Smooth muscle cell of the brain vasculature (primary cell): ENCODE data around the gene LCN9.

Experiments
- DNase-seq: peaks from one replicate; pipeline ENCODE4 v3.0.0-alpha.2; 2012; ENCODE audit warnings: low read depth, low spot score

Gene LCN9

DNA sequence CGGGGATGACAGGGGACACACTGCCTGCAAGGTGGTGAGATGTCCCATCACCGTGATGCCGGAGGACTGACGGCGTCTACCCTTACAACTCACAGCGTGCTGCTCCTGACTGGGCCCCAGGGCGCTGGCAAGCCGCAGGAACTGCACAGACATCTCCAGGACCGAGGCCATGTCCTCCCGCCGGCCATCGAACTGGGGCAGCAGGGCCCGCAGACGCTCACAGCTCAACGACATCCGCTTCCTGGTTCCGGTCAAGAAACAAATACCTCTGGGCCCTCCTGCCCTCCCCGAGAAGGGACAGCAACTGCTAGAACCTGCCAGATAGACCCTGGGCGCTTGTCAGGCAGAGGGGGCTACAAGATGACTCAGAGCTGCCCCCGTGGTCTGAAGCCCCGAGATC lies 35.1 kb downstream of the LCN9 start:
- no peak for DNase-seq

DNA sequence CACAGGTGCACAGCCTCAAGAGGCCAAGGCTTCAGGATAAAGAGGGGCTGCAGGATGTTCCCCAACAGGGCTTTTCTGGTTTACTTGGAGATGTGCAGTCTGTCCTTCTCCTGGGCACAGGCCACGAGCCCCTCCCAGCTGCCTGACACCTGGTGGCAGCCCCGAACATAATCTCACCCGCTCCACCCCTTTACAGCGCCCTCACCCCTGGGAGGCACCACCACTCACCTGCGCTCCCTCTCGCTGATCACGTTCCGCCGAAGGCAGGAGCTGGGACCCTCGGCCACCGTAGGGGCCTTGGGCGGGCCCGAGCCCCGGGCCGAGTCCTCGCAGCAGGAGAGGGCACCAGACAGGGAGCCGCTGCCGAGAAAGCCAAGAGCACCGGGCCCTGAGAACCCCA lies 35.7 kb downstream of the LCN9 start:
- DNase-seq, result no peak

DNA sequence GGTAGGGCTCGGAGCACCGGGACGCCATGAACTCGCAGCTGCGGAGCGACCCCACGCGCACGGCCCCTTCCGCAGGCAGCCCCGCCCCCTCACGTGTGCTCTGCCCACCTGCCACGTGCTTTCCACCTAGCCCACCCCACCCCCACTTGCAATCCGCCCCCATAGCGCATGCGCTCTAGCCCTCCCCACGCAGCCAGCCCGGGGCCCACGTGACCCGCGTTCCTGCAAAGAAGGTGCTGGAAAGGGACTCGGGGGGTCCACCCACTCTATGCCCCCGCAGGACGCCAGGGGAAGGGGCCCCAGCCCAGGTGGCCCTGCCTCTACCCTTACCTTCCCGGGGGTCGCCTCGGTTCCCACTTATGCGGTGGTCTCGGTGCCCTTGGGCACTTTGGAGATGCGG lies 36.3 kb downstream of the LCN9 start, which contains the start of gene SOHLH1:
SOHLH1 (minus strand) TSS at position 42 of the 400 bp plus-strand sequence; CDS start at position 28, 14 bp downstream.
- DNase-seq, result no peak

DNA sequence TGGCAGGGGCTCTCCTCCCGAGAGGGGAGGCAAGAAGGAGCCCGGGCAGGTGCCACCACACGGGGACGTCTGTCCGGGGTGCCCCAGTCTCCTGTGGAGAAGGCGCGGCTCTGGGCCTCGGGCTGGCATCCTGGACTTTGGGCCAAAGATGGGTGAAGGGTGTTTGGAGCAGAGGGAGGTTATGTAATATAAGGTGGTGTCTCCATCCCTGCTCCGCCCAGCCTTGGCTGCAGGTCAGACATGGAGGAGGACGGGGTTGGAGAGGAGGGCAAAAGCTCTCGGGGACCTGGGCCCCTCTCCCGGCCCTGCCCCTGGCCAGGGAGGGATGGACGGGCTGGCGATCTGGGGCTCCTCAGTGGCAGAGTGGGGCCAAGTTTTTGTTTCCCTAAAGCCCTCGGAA lies 37.4 kb downstream of the LCN9 start:
- DNase-seq, result no peak

DNA sequence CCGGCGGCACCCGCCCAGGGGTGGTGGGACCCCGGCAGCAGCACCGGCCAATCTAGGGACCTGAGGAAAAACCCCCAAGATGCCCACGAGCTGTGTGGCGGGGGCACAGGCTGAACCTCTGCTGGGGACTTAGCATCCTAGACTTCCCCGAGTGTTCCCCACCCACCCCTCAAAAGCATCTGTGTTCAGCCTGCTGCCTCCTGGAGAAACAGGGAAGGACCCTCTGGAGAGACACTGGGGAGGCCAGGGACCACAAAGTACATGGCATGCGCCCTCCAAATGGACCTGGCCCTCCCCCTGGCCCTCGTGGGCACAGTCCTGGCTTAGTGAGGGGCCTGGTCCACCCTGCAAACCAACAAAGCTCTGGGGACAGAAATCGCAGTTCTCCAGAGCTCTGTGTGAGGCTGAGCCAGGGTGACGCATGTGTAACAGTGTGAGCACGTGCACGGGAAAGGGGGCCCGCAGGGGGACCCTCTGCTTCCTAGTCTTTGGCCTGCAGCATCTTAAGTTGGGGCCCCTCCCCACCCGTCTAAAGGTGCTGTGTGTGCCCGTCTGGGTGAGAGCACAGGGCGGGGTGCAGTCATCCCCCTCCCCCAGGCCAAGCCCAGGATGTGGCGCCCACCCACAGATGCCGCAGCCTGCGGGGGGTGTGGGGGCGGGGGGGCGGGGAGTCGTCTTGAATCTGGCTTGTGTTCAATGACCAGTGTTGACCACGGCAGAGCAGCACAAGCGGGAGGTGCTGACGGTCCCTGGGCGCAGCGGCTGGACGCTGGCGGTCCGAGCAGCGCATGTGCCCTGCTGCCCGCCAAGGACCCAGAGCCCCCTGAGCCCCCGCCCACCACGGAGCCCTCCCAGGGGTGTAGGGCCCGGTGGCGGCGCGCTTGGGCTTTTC lies 38.2 kb downstream of the LCN9 start:
- no peak for DNase-seq

DNA sequence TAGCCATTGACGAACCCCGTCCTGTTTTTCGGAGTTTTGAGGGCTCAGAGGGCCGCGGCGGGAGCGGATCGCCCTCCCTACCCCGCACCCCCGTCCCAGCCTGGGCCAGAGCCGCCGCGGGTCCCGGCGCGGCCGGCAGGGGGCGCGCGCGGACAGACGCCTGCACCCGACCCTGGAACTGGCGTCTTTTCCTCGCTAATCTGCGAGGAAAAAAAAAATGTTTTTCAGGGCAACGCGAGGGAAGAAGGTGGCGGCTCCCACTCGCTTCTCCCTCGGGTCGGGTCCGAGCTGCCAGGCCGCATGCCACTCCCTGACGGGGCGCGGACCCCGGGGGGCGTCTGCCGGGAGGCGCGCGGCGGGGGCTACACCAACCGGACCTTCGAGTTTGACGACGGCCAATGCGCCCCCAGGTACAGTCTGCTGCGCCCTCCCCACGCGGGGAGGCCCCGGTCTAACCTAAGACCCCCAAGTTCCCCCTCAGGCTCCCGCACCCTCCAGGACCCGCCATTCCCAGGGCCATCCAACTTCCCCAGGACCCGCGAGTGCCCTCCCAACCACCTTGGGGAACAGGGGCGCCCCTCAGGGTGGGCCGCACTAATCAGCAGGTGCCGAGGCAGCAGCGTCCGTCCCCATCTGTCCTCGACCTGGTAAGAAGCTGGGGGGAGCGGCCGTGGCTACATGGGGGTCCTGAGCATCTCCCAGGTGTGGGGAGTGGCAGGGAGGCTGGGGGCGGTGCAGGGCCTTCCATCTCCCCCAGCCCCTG lies 39.0 kb downstream of the LCN9 start, which contains the start of gene KCNT1:
KCNT1 (plus strand) TSS at position 227 of the 763 bp plus-strand sequence; CDS start at position 301, 74 bp downstream.
- no peak for DNase-seq

DNA sequence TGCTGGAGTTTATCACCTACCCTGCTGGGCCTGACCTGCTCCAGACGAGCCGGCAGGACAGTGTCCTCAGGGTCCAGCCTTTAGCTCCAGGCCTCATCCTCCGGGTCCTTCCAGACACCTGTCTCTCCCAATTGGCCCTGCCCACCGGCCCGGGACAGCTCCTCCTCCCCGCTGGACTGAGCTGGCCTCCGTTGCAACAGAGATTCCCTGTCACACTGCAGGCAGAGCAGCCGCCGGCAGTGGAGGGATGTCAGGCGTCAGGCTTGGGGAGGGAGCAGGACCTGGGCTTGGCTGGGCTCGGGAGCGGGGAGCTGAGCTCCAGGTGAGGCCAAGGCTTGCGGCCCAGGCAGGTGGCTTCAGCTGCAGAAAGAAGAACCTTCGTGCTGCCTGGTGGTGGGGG lies 40.6 kb downstream of the LCN9 start:
- no peak for DNase-seq

DNA sequence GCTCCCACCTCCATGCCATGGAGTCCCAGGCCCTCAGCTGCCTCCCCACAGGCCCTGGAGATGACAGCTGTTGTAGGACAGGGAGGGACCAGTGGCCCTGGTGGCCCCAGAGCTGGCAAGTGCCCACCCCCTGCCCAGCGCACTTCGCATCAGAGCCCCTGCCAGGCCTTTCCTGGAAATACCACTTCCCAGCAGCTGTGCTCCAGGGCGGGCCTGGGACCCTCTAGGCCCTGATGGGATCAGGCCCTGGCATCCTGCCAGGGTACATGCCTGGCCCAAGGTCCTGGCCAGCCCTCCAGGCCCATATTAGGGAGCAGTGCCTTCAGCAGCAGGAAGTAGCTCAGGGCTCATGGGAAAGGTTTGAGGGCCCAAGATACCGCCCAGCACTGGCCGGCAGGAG lies 41.4 kb downstream of the LCN9 start:
- no peak for DNase-seq

DNA sequence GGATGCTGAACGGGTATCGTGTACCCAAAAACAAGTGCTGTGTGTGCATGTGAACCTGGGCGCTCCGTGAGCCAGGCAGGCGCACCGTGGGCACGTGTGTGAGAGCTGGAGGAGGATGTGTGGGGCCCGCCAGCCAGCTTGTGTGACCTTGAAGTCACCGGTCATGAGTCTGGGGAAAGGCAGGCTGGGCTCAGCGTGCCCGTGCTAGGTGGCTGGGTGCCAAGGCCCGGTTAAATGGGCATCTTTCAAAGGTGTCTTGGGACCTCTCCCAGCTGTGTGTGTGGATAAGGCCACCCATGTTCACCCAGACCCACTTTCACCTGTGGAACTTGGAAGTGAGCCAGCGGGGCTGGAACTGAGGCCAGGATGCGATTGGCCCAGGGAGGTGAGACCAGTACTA lies 42.3 kb downstream of the LCN9 start:
- DNase-seq, result no peak

DNA sequence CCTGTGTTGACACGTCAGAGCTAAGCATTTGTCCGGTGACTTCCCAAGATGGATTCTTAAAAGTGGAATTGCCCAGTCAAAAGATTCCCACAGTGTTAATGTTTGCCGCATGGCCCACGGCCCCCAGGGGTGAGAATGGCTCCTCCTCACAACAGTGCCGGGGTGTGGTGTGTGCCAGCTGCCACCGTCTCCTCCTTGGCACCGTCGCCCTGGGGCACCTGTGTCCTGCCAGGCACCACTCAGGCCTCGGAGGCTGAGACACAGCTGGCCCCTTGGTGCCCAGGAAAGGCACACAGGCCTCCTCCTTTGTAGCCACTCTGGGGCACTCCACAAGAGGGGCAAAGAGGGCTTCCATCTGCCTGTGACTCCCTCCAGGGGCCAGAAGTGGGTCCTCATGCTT lies 43.2 kb downstream of the LCN9 start:
- DNase-seq, result no peak

DNA sequence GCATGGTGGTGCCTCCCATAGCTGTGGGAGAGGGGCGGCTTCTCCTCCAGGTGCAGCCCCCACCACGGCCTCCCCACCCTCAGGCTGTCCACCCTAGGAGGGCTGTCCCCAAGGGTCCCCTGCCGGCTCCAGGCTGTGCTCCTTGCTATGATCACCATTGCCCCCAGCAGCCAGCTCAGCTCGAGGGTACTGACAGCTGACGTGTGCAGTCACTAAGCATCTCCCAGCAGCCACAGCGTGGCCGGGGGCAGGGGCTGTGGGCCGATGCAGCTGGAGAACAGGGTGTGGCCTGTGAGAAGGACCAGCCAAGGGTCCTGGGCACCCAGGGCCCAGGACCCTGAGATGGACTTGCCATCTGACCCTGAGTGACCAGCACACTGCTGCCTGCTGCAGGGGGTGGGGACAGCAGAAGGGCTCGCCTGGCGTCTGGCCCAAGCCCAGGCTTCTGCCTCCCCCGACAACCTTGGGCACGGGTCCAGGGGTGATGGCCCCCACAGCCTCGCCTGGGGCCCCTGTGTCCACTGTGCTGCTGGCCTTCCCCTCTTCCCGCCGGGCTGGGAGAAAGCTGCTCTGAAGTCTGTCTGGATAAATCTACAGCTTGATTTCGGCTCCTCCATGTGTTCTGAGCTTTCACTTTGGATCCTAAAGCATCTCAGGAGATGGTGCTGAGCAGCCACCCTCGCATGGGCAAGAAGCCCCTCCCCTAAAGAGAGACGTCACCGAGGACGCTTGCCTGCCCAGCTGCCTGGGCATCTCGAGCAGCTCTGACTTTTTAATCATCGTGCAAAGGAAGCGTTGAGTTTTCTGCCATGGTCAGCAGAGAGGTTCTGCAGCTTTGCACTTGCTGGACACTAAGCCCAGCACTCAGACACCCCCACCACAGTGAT lies 44.4 kb downstream of the LCN9 start:
- no peak for DNase-seq

DNA sequence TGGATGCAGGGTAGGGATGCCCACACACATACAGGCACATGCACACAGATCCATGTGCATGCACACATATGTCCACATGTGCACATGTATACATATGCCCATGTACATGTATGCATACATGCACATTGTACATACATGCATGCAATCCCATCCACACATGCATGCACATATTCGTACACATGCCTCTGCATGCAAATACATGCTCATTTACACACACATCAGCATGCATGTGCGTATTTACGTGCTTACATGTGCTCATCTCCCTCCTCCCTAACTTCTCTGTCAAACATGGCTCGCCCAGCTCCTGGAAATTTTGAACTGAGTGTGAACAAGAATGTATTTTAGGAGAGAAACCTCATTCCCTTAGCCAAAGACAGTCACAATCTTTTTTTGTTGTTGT lies 45.1 kb downstream of the LCN9 start:
- no peak for DNase-seq

DNA sequence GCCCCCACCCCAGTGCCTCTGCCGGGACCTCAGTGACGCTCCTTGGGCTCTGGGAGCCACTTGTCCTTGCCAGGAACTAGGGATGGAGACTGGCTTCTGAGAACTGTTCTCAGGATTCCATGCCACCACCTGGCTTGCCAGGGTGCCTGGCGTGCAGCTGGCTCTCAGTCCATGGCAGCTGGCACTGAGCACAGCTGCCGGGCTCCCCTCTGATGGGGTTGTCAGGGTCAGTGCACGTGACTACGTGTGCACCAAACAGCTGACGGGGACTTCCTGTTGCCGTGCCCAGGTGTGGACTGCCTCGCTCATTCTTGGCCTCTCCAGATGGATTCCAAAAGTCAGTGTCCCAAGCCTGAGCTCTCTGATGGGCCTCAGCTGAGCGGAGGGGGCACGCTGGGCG lies 48.3 kb downstream of the LCN9 start:
- DNase-seq, result no peak

DNA sequence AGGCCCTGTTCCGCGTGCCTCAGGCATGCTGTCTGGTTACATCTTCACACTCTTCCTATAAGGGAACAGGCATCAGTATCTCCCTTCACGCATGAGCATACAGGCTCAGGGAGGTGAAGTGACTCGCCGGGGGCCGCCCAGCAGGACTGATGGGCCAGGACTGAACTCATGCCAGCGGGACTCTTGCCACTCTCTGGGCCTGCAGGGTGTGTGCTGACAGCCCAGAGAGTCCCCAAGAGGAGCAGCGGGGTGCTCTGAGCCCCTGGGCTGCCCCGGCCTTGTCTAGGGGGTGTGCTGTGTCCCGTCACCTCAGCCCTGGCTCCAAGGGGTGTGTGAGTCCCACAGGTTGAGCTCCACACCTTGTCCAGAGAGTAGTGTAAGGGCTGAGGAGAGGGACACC lies 48.8 kb downstream of the LCN9 start:
- no peak for DNase-seq

DNA sequence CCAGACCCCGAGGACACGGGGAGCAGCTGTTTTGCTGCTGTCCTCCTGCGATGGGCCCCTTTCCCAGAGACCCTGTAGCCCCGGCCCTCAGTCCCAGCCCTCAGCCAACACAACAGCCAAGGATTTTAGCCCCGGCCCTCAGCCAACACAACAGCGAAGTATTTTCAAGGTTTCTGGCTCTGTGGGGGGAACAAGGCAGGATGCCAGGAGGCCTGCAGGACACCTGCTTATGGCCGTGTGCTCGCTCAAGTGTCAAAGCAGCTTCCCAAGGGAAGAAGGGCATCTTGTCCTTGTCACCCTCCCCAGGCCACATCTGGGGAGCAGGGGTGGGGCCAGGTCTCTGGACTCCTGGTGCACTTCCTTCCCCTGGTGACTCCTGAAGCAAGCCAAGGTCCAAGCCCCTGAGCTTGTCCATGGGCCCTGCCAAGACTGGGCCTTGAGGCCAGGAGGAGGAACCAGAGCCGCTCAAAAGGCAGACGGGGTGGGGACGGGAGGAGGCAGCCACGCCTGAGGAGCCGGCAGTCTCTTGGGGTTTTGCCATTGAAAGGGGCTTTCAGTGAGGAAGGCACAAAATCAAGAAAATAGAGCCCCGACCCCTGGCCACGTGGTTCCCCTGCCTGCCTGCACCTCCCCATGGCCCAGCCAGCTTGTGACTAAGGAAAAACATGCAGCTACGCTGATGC lies 49.6 kb downstream of the LCN9 start:
- no peak for DNase-seq

DNA sequence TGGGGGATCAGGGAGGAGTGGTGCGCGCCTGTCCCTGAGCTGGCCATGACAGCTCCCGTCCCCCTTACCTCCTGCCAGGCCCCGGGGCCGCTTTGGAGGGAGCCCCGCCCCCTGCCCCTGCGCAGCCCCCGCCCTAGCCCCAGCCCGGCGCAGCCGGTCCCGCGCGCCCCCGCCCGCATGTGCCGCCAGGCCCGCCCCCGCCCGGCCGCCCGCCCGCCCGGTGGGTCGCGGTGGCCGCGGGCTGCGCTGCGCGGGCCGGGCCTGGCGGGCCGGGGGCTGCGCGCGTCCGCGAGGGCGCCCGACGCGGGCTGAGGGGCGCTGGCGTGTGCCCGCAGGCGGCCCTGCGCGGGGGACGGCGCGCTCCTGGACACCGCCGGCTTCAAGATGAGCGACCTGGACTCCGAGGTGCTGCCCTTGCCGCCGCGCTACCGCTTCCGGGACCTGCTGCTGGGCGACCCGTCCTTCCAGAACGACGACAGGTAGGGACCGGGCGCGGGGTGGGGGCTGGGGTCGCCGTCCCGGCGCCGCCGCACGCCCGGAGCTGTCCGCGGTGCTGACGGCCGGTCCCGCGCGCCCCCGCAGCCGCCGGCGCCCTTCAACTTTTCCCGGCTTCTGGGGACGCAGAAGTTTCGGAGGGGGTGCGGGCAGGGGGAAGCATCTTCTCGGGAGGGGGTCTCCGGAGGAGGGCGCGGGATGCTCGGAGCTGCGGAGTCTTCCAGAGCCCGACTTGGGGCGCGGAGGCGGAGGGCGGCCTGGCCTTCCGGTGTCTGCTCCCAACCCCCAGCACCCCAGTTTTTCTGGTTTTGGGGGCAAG lies 51.3 kb downstream of the LCN9 start:
- DNase-seq, result no peak

DNA sequence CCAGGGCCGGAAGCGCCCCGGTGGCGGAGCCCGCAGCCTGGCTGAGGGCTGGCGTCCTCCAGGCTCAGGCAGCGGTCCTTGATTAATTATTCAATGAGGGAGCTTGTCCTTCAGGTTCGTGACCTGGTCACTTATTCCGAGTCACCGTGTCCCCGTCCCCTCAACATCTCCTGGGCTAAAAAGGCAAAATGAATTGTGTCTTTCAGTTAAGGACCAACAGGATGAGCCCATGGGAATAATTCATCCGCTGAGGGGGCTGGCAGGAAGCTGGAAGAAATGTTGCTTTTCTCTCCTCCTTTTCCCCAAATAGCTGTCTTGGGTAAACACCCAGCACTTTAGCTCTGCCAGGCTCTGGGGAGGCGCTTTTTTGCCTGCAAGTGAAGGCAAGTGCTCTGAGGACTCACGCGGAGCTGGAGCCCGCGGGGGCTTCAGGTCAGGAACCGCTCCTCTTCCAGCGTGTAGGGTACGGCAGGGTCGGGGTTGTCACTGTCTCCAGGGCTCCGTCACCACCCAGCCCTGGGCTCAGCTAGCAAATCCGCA lies 52.0 kb downstream of the LCN9 start:
- DNase-seq, result no peak

DNA sequence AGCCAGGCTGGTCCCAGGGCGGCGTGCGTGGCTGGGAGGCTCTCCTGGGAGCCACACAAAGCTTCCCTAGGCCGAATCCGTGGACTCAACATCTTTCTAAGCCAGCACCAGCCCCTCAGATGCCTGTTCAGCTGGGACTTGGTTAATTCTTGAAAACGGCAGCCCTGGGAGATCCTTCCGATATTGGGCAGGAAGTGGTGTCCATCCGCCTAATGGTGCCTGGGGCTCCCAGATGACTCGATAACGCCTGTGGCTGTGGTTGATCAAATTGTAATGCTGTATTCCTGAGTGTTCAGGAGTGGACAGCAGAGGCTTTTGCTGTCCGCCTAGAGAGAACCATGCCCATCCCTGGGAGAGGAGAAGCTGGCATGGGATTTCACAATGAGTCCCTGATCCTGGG lies 52.9 kb downstream of the LCN9 start:
- no peak for DNase-seq
